ENCODE results near the gene CLCN3. TPM values are rescaled to one million over a fixed set of nuclear protein-coding genes. Genes with fewer than 3 reads are reported as not detected.

Gene CLCN3
- total and polyA plus RNA-seq, 2 of the 13 experiments (the other 11 are each of a cell fraction or from before 2014, with no cell fraction given), result 13.6 to 23.7 TPM

GRCh38 chr4:169619518-169619957, 840 bp upstream of the CLCN3 start (continued):
- TF ChIP-seq PRDM4 (CRISPR knock-in tag; IDR thresholded peaks at IDR 0.05; ENCODE audit: borderline replicate concordance) (no peak), REPIN1 (CRISPR knock-in tag; IDR thresholded peaks at IDR 0.05; ENCODE audit: borderline replicate concordance, low read depth) (no peak), ZNF75D (CRISPR knock-in tag; IDR thresholded peaks at IDR 0.05; ENCODE audit: borderline replicate concordance) (no peak), RFXAP (CRISPR knock-in tag; IDR thresholded peaks at IDR 0.05; ENCODE audit: borderline replicate concordance) (no peak), KMT2A (CRISPR knock-in tag; IDR thresholded peaks at IDR 0.05) (peak; percentile 3; the same call in 1 of the 2 replicates), ARID4A (CRISPR knock-in tag; IDR thresholded peaks at IDR 0.05; ENCODE audit: borderline replicate concordance) (no peak), IKZF1 (IDR thresholded peaks at IDR 0.05) (no peak), ZBTB37 (CRISPR knock-in tag; IDR thresholded peaks at IDR 0.05) (no peak), ZNF235 (CRISPR knock-in tag; IDR thresholded peaks at IDR 0.05; ENCODE audit: borderline replicate concordance) (no peak), ZNF589 (CRISPR knock-in tag; conservative IDR thresholded peaks at IDR 0.05) (no peak), REXO4 (CRISPR knock-in tag; IDR thresholded peaks at IDR 0.05; ENCODE audit: borderline replicate concordance) (no peak), HES4 (CRISPR knock-in tag; IDR thresholded peaks at IDR 0.05; ENCODE audit: borderline replicate concordance) (no peak), SMAD1 (CRISPR knock-in tag; IDR thresholded peaks at IDR 0.05; ENCODE audit: borderline replicate concordance, low read depth) (no peak), HOXD1 (CRISPR knock-in tag; IDR thresholded peaks at IDR 0.05) (0 out of 2 replicates have a peak, but pooled peaks have one; percentile 2)
- TF ChIP-seq, protein P1, sequence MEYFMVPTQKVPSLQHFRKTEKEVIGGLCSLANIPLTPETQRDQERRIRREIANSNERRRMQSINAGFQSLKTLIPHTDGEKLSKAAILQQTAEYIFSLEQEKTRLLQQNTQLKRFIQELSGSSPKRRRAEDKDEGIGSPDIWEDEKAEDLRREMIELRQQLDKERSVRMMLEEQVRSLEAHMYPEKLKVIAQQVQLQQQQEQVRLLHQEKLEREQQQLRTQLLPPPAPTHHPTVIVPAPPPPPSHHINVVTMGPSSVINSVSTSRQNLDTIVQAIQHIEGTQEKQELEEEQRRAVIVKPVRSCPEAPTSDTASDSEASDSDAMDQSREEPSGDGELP (IDR thresholded peaks at IDR 0.05; ENCODE audit: borderline replicate concordance, low read depth), result no peak
- TF ChIP-seq, protein P2, sequence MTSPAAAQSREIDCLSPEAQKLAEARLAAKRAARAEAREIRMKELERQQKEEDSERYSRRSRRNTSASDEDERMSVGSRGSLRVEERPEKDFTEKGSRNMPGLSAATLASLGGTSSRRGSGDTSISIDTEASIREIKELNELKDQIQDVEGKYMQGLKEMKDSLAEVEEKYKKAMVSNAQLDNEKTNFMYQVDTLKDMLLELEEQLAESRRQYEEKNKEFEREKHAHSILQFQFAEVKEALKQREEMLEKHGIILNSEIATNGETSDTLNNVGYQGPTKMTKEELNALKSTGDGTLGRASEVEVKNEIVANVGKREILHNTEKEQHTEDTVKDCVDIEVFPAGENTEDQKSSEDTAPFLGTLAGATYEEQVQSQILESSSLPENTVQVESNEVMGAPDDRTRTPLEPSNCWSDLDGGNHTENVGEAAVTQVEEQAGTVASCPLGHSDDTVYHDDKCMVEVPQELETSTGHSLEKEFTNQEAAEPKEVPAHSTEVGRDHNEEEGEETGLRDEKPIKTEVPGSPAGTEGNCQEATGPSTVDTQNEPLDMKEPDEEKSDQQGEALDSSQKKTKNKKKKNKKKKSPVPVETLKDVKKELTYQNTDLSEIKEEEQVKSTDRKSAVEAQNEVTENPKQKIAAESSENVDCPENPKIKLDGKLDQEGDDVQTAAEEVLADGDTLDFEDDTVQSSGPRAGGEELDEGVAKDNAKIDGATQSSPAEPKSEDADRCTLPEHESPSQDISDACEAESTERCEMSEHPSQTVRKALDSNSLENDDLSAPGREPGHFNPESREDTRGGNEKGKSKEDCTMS (CRISPR knock-in tag; conservative IDR thresholded peaks at IDR 0.05), result no peak

All from HepG2 (cell line).